ENCODE data around the gene TAS2R42. TPM values are rescaled to one million over a fixed set of nuclear protein-coding genes. Genes with fewer than 3 reads are reported as not detected.

TAS2R42 gene
- polyA plus RNA-seq, 2 of the 4 experiments (the other 2 are of a cell fraction) = not detected

GRCh38 chr12:11227373-11227772 is 40.6 kb upstream of the TAS2R42 start:
- no peak for FAIRE-seq
- no peaks in the 10 kb centered on the region for H3K9me3 ChIP-seq
- H3K4me3 ChIP-seq = no peak overlapping the region
- no peak for DNase-seq (ENCODE audit: low read depth in 1 of 2, low spot score in 1 of 2)
- ChIA-PET POLR2A (no interaction called here), CTCF (no interaction called here)
- 24% methylated on average over 4 of the region's 4 CpGs for WGBS (ENCODE audit: missing lambda C conversion rate)
- TF ChIP-seq HES2 (IDR thresholded peaks at IDR 0.05) (no peak), RFX5 (IDR thresholded peaks at IDR 0.05) (no peak), ELK1 (IDR thresholded peaks at IDR 0.05; ENCODE audit: low read depth, low read length) (no peak), CBX8 (IDR thresholded peaks at IDR 0.05) (no peak), HMGXB4 (CRISPR knock-in tag; IDR thresholded peaks at IDR 0.05; ENCODE audit: borderline replicate concordance) (no peak), ZC3H11A (IDR thresholded peaks at IDR 0.05) (no peak), HOXB5 (CRISPR knock-in tag; IDR thresholded peaks at IDR 0.05) (no peak), BCL3 (IDR thresholded peaks at IDR 0.05) (no peak), ZNF302 (CRISPR knock-in tag; IDR thresholded peaks at IDR 0.05) (no peak), NR3C1 (IDR thresholded peaks at IDR 0.05) (no peak), PHF8 (IDR thresholded peaks at IDR 0.05; ENCODE audit: borderline replicate concordance, low read depth) (no peak), EP300 (IDR thresholded peaks at IDR 0.05) (no peak), PBX3 (IDR thresholded peaks at IDR 0.05) (no peak), EHMT2 (IDR thresholded peaks at IDR 0.05; ENCODE audit: low read depth) (no peak), MAZ (IDR thresholded peaks at IDR 0.05; ENCODE audit: borderline replicate concordance, low read depth, low read length) (no peak), KDM1A (IDR thresholded peaks at IDR 0.05; ENCODE audit: low read depth) (no peak), REST (IDR thresholded peaks at IDR 0.05) (no peak)
- no peaks in the 10 kb centered on the region for H3K4me1 ChIP-seq
- no peak for ATAC-seq
- H3K4me2 ChIP-seq = no peak overlapping the region
- H3K27ac ChIP-seq = no peak overlapping the region

GRCh38 chr12:11209113-11209512 is 22.4 kb upstream of the TAS2R42 start:
- no peak for FAIRE-seq
- H3K4me1 ChIP-seq = no peaks in the 10 kb centered on the region
- CTCF ChIA-PET = interaction anchor here (1.2 kb wide), 1 partner anchor 276 kb away, joined by 3 read pairs; no protein-coding TSS in a partner anchor
- H3K4me2 ChIP-seq = no peak overlapping the region
- POLR2A ChIA-PET = no interaction called here
- WGBS (ENCODE audit: missing lambda C conversion rate) = 12% methylated on average over 1 of the region's 1 CpG
- DNase-seq (ENCODE audit: low read depth in 1 of 2, low spot score in 1 of 2) = no peak
- H3K4me3 ChIP-seq = no peak overlapping the region
- TF ChIP-seq CBX8 (IDR thresholded peaks at IDR 0.05) (no peak), CHD2 (IDR thresholded peaks at IDR 0.05; ENCODE audit: low read length, partially characterized antibody) (no peak), GATA3 (IDR thresholded peaks at IDR 0.05; ENCODE audit: borderline replicate concordance) (no peak), HMGXB4 (CRISPR knock-in tag; IDR thresholded peaks at IDR 0.05; ENCODE audit: borderline replicate concordance) (no peak), HOXB5 (CRISPR knock-in tag; IDR thresholded peaks at IDR 0.05) (no peak), PBX3 (IDR thresholded peaks at IDR 0.05) (no peak), NPAS2 (CRISPR knock-in tag; IDR thresholded peaks at IDR 0.05; ENCODE audit: borderline replicate concordance) (no peak), ZSCAN20 (CRISPR knock-in tag; IDR thresholded peaks at IDR 0.05) (no peak)
- H3K9me3 ChIP-seq = 0 out of 3 replicates have a peak, but pooled peaks cover 4% of the 10 kb centered on the region
- no peak for ATAC-seq
- H3K27ac ChIP-seq = no peak overlapping the region

Measured in A549 (cell line).